DMS53 treated with DMSO at 0.1 percent for 48 hours (cell line): Measurements from ENCODE around the gene PHACTR1.

Source experiments
- DNase-seq: peaks from one replicate; lab custom pipeline; 2025; ENCODE audit not compliant: unreplicated experiment; lab: John Stamatoyannopoulos, UW

PHACTR1 gene

DNA sequence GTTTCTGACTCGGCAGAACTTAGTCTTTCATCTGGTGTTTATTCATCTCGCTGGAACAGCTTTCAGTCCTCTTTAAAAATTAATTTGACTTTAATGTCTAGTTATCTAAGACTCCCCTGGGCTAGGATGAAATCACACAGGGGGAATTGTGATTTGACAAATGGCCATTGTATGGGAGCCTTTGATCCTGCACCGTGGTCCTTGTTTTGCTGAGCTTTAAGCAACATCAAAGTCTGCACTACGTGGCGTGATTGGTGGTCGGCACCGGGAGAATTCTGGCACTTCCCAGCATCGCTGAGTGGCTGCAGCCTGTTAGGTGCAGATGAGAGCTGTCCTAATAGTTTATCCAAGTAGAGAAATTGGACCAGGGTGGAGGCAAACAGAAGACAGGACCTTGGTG, 464.8 kb downstream of the PHACTR1 start:
- no peak for DNase-seq

DNA sequence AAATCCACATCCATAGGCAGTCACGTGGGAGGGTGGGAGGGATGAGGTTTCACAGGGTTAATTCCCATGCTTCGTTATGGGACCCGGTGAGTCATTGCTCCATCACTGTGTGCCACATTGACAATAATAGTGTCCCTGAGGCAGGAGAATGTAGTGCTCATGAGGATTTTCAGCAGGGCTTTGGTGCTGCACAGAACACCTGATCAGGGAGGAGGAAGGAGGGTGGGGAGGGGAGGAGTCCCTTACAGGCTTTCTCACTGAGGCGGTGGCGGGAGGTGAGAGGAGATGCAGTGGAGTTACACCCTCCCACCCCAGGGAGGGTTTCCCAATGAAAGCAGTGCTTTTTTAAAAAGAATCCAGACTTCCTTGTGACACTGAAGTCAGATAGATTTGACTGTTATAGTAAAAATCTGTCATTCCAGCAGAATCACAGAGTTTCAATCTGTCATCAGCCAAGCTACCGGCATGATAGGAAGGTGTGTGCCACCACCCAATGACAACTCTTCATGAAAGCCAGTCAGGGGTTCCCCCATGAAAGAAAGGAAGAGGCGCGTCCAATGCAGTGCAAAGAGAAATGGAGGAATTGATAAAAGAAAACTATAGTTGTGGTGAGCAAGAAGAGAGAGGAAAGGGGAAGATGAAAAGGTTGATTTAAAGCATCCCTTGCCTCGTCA, 467.0 kb downstream of the PHACTR1 start:
- no peak for DNase-seq

DNA sequence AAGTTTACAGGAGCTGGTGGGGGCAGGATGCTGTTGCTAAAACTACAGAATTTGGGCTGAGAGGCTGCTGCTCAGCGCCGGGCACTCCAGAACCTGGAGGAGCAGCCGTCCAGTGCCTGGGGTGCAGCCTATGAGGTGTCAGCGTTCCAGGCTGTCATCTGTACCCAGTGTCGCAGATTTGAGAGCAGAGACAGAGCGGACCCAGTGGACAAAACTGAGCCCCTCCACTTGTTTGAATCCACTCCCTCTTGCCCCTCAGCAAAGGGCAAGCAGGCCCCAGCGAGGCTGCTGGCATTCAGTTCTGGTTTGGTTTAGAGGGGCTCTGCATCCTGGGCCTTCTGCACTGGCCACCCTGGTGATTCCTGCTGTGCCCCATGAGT, 467.5 kb downstream of the PHACTR1 start:
- no peak for DNase-seq

DNA sequence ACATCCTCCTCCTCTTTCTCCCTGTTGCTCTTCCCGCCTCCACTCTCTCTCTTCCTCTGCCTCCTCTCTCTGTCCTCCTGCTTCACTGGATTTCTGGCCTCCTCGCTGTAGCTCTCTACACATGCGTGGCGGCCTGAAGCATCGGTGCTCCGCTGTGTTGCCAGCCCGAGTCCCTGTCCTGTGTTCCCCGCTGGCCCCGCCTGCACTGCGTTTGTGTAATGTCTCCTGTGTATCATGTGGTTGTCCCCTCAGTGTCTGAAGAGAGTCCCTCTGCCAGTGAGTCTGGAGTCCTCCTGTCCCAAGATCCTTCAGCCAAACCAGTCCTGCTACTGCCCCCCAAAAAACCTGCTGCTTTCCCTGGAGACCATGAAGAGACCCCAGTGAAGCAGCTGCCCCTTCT, 468.0 kb downstream of the PHACTR1 start:
- DNase-seq = no peak

DNA sequence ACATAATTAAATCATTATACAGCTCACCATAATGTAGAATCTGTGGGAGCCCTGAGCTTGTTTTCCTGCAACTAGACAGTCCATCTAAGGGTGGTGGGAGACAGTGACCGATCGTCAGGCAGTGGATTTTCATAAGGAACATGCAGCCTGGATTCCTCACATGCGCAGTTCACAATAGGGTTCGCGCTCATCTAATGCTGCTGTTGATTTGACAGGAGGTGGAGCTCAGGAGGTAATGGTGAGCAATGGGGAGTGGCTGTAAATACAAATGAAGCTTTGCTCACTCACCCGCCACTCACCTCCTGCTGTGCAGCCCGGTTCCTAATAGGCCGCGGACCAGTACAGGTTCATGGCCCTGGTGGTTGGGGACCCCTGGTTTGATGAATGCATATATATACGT, 470.3 kb downstream of the PHACTR1 start:
- DNase-seq = no peak

DNA sequence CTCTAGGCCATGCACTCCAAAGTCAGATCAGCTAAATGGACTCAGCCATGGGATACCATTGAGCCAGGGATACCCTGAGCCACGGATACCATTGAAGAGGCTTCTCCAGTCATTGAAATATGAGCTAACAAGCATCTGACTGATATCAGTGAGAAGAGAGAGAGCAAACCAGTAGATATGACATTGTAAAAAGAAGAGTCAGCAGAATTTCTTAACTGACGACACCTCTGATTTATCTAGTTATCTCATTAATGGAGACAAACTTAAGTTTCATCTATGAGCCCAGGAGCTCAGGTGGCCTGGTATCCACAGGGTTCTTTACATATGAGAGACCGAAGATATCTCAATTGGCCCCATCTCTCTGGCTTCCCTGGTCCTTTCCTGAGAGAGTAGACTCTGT, 471.1 kb downstream of the PHACTR1 start:
- no peak for DNase-seq

DNA sequence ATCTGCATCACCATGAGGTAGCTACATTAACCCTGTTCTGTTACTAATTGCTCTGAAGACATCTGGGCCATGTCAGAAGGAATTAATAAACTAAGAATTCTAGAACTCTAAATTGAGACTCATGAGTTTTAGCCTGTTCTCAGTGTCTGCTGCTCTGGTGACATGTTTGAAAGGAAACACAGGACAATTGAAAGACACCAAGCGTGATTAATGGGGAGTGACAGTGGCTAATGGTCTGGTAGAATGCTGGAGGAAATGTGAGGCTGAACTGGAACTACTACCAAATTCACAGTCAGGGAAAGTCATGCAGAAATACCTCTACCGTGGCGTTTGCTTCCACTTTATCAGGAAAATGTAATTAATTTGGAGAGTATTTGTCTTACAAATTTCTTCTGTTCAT, 471.7 kb downstream of the PHACTR1 start:
- no peak for DNase-seq

DNA sequence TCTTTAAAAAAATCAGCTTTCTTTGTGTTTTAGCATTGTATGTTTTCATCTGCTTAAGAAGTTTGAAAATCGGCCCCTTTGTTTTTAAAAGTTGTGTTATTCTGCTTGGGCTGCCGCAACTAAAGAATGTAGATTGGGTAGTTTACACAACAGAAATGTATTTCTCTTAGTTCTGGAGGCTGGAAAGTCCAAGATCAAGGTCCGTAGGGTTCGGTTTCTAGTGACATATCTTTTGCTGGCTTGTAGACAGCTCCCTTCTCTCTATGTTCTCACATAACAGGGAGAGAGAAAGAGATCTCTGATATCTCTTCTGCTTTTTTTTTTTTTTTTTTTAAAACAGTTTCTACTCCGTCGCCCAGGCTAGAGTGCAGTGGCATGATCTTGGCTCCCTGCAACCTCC, 473.1 kb downstream of the PHACTR1 start:
- no peak for DNase-seq

DNA sequence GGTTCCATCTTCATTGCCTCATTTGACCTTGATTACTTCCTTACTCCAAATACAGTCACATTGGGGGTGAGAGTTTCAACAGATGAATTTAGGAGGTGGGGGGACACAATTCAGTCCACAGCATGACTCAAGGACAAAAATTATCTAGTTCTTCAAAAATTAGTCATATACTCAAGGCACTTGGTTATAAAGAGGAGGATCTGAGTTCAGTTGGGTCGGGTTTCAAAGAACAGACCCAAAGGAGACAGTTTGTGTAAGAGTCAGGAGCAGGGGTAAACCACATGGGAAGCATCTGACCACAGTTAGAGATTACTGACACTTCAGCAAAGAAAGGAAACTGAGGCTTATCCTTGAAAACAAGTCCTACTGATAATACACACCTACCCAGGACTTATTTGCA, 473.8 kb downstream of the PHACTR1 start:
- DNase-seq = no peak

DNA sequence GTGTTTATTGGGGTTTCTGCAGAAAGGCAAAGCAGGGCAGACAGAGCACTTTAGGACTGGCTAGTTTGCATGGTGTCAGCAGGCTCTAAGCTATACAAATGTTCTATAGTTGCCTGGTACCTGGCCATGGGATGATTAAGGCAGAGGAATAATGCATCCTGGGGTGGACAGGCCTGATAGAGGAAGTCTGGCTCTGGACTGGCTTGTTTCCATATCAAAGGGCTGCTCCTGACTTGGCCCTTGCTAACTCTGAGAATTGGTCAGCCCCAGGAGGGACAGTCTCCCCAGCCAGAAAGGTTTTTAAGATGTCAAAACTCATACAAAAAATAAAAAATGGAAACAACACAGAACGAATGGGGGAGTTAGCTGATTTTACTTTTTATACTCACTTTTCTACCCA, 474.9 kb downstream of the PHACTR1 start:
- DNase-seq = no peak

DNA sequence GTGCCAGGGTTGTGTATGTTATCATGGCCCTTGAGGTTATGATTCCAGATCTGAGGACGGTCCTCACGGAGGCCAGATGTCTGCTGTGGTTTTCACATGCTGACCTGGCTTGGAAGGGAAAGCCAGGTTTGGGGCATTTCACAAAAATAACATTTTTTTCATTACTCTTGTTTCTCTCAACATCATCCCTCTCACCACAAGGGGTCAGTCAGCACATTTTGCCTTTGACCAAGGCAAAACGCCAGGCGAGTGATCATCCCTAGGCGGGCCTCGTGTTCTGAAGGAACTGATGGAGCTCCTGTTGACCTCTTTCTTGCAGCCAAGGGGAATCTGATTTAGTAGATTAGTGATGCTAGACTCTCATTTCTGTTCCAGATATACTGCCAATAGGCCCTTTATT, 478.3 kb downstream of the PHACTR1 start:
- no peak for DNase-seq

DNA sequence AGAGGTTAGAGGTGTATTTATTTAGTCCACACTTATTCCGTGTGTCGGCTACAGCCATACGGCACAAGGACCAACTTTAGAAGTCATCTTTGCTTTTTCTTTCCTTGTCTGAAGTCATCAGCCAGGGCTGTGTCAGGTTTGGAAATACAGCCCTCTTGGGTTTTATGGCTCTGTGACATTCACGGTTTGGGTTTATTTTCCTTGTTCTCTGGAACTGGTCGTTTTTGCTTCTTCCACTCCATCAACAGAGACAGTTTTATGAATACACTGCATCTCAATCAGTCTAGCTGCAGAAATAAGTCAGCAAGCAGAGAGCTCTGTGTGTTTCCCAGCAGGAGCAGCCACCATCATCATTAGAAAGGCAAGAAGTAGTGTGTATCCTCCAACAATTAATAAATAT, 479.2 kb downstream of the PHACTR1 start:
- DNase-seq = no peak

DNA sequence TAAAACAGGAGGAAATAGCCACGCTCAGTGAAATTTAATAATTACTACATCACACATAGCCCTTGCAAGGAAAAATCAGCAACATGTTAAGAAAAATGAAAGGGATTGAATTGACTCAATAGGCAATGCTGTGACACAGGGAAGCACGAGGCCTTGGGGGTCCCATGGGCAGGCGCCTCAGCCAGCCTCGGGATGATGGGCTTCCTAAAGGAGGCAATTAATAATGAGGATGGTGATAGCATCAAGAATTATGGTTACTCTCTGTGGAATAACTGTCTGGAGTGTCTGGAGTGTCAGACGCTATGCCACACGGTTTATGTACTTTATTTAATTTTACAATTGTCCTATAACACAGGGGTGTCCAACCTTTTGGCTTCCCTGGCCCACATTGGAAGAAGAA, 481.6 kb downstream of the PHACTR1 start:
- DNase-seq = no peak

DNA sequence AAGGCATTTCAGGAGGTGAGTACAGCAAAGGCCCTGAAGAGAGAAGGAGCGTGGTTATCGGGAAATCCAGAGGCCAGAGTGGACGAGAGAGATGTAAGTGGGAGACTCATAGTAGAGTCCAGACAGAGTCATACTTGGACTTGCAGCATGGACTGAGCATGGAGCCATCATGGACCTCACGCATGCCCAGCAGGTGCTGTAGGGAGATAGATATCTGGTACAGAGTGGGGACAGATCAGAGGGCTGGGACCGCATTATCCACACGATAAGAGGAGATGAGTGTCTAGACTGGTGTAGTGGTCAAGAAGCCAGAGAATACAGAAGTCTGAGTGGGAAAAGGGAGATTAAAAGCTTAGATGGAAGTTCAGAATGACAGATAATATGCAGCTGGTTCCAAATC, 484.8 kb downstream of the PHACTR1 start:
- no peak for DNase-seq

DNA sequence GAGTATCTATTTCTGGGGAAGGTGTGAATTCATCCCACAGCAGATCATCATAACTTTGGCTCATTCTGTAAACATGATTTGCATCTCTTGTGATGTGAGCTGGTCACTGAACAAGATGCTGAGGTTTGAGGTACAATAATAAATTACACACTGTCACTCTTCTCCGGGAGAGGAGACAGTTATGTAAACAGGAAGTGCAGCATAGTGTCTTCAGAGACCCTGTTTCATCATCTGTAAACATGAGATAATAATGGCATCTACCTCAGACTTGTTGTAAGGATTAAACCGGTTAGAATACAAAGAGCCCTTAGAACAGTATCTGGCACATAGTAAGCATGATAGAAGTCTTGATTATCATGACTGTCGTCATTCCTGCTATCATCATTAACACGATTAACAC, 486.6 kb downstream of the PHACTR1 start:
- peak; percentile 21 for DNase-seq

DNA sequence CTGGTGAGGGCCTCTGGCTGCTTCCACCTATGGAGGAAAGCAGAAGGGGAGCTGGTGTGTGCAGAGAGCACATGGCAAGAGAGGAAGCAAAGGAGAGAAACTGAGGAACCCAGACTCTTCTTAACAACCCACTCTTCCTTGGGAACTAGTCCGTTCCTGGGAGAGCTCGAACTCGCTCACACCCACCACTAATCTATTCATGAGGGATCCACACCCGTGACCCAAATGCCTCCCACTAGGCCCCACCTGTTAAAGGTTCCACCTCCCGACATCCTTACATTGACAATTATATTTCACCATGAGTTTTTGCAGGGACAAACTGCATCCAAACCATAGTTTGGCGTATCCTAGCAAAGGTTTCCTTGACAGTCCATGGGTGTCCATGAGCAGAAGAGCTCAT, 488.5 kb downstream of the PHACTR1 start:
- no peak for DNase-seq

DNA sequence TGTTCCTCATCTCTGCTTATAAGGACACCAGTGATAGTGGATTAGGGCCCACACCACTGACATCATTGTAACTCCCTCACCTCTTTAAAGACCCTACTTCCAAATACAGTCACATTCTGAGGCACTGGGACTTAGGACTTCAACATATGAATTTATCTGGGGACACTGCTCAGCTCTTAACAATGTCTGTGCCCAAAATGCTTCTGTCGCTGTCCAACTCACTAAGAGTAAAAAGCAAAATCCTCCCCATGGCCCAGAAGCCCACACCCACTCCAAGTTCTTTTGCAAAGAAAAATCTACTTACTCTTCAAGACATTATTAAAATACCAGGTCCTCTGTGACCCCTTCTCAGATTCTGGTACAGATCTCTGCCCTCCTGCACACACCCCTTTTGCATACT, 495.5 kb downstream of the PHACTR1 start:
- DNase-seq = no peak

DNA sequence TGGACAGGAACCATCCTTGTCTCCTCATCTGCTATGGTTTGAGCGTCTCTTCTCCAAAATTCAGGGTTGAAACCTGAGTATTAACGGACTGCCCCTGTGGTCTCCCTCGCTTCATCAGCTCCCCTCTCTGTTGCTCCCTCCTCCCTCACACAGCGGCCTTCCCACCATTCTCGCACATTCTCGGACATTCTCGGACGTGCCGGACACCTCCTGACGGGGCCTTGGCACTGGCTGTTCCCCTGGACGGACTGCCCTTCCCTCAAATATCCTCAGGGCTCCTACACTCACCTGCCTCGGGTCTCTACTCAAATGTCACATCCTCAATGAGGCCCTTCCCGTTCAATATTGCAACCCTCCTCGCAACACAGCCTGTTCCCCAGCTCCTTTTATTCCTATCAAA, 496.0 kb downstream of the PHACTR1 start:
- DNase-seq = no peak

DNA sequence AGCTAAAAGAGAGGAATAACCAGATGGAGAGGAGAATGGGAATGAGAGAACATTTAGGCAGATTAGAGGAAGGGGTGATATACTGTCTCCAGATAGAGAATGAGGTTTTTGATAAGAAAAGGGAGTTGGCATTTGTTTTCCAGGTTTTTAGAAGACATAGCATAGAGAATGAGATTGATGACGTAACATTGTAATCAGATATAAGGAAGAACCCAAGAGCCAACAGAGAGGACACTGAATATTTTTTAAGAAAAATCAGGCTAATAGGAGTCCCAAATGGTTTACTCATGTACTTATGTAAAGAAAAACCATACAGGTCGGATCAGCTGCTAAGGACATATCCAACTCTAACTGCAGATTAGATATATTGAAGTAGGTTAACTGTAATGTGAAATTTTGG, 498.8 kb downstream of the PHACTR1 start:
- no peak for DNase-seq

DNA sequence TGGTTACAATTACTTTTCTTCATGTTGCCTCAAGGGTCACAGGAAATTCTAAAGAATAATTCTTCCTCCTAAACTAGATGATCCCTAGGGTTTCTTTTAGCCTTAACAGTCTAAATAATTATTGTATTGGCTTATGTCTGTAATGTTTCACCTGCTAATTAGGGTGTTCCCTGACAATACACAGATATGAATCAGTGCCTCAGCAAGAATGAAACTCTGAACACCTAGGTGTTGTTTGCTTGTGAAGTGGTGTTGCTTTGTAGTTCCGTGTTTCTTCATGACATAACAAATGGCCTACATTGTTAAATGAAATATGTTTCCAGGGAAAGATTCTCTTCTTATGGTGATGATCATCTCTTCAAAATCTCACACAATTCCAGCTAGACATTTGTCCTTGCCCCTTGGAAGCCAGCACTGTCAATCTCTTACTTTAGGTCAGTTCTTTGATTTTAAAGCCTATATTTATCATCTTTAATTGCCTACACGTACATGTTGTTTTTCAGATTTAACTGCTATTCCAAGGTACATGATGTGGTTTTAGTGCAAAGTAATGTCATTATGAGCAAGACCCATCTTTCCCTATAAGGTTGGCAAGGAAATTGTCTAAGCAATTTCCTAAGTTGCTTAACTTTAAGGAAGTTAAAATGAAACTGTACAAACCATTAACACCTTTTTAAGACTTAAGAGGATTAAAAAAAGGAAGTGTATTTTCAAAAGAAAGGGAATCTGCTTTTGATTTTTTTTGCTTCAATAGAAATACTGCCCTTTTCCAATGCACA, 499.9 kb downstream of the PHACTR1 start:
- DNase-seq = no peak

DNA sequence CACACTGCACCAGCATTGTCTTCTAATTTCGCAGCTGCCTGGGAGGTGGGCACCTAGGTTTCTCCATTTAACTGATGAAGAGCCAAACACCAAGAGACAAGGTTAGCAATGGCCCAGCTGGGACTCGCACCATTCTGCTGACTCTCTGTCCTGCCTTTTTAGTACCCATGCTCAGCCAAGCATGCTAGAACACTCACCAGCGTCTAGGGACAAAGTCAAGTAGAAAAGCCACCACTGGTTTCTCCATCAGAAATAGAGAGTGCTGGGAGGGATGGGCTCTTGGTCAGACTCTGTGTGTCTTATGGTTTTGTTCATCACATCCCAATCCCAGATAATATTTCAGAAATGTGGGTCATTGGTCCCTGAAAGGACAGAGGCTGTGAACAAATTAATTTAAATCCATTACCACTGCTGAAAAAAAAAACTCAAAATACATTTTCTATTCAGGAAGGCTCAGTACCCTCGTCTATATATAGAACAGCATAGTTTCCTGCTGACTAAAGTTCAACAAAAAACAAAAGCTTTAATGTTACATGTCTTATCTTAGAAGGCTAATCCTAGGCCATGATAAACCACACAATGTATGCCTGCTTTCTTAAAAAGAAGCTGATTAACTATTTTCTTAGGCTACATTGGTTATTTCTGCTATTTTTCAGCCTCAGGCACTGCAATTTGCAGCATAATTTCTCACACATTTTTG, 500.8 kb downstream of the PHACTR1 start:
- DNase-seq = no peak

DNA sequence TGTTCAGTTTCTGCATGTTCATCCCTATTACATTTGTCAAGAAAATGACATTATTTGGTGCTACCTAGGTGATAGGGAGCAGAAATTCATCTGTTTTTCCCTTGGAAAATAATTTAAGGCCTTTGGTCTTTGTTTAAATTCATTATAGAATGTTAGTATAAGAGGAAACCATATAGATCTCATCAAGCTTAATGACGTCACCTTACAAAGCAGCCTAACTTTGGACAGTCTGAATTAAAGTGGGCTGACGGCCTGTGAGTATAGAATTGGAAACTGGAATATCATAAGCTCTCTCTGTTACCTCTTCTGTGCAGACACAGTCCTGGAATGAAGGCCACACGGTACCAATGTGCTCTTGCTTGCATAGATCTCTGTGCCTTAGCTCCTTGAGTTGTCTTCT, 503.7 kb downstream of the PHACTR1 start:
- no peak for DNase-seq
